Spleen (tissue), 11 donors: Measurements from ENCODE around the gene PTPN2. TPM values are rescaled to one million over a fixed set of nuclear protein-coding genes. Genes with fewer than 3 reads are reported as not detected.

Source experiments
- DNase-seq: peaks from one replicate; pipeline ENCODE4 v3.0.0-alpha.2; 2020
- H3K27ac ChIP-seq, 8 donors: fragments of 200-600 bp; sonication (generic) in 7 of 8; 1 replicate in 4 of 8; 2 replicates in 4 of 8; pipeline versions ENCODE4 v1.5.0 to v1.8.0; 2016 to 2021; ENCODE audit warnings: inconsistent platforms in 4 of 8, mild to moderate bottlenecking in 4 of 8, moderate library complexity in 1 of 8
- H3K27me3 ChIP-seq, 7 donors: fragments of 200-600 bp; sonication (generic) in 6 of 7; replicated peaks in 1 of 7; 1 replicate in 4 of 7; 2 replicates in 3 of 7; pipeline versions ENCODE4 v1.5.0 to v1.8.0; 2016 to 2021; ENCODE audit warnings: inconsistent platforms in 3 of 7, mild to moderate bottlenecking in 1 of 7
- H3K36me3 ChIP-seq, 6 donors: fragments of 200-600 bp; sonication (generic) in 5 of 6; 1 replicate in 4 of 6; 2 replicates in 2 of 6; pipeline versions ENCODE4 v1.5.0 to v1.8.0; 2016 to 2021; ENCODE audit warnings: inconsistent platforms in 2 of 6
- H3K4me1 ChIP-seq, 6 donors: fragments of 200-600 bp; sonication (generic) in 5 of 6; 1 replicate in 3 of 6; 2 replicates in 3 of 6; pipeline versions ENCODE4 v1.5.0 to v1.8.0; 2016 to 2021; ENCODE audit warnings: inconsistent platforms in 3 of 6
- H3K4me3 ChIP-seq, 8 donors: fragments of 200-600 bp; sonication (generic) in 7 of 8; 1 replicate in 4 of 8; 2 replicates in 4 of 8; pipeline versions ENCODE4 v1.5.0 to v1.8.0; 2016 to 2021; ENCODE audit warnings: inconsistent platforms in 4 of 8, mild to moderate bottlenecking in 4 of 8, moderate library complexity in 2 of 8
- H3K9me3 ChIP-seq, 8 donors: fragments of 200-600 bp; sonication (generic) in 7 of 8; 1 replicate in 4 of 8; 2 replicates in 4 of 8; pipeline versions ENCODE4 v1.5.0 to v1.8.0; 2016 to 2021; ENCODE audit warnings: inconsistent platforms in 4 of 8
- POLR2A ChIP-seq, 3 donors: fragments of 450-650 bp; IDR thresholded peaks; one replicate each; pipeline ENCODE4 v1.5.1; 2017; ENCODE audit warnings: antibody characterized with exemption in 3 of 3, mild to moderate bottlenecking in 1 of 3
- POLR2AphosphoS5 ChIP-seq, 3 donors: sonication (generic); formaldehyde crosslinking; IDR thresholded peaks; one replicate each; pipeline ENCODE4 v1.5.1; 2017; ENCODE audit warnings: antibody characterized with exemption in 3 of 3
- WGBS, 5 donors: extraction: QIAGEN DNeasy Blood & Tissue Kit in 3 of 5; methylation state at CpG; one replicate each; pipeline versions ENCODE4 v1.1.5 to v1.1.7; 2013 to 2018; 5-methylcytosine and 5-hydroxymethylcytosine counted together
- intact Hi-C: fragments of 100-400 bp; cut with DNase I; formaldehyde crosslinking; loops from one replicate; pipeline ENCODE4 v1.15.0; 2023; ENCODE audit warnings: low total_unique reads
- polyA plus RNA-seq, 3 donors: library from polyadenylated mRNA; stranded (reverse); fragments of 200-250 nt; gene quantifications; one replicate each; pipeline ENCODE4 v1.2.1, GENCODE V29; 2013
- total RNA-seq, 7 donors: library from RNA; depleted of rRNA in 3 of 7; stranded (reverse); fragments of >200 nt in 3 of 7; fragmentation: NEBNext Ultra II Directional in 4 of 7; extraction: Animal tissue kit (Norgen Biotek cat#: 25700) in 4 of 7; gene quantifications; one replicate each; pipeline versions ENCODE4 v1.1.0 to v1.2.1, GENCODE V29; 2016 to 2021
- TF ChIP-seq, protein P1 (sequence below), 11 experiments: fragments of 200-600 bp in 7 of 11; fragments of 450-650 bp in 4 of 11; sonication (generic) in 4 of 11; IDR thresholded peaks in 8 of 11; conservative IDR thresholded peaks in 3 of 11; 1 replicate in 7 of 11; 2 replicates in 4 of 11; pipeline versions ENCODE4 v1.4.0 to v1.8.0; 2016 to 2021; ENCODE audit warnings: antibody characterized with exemption in 11 of 11, inconsistent platforms in 4 of 11, mild to moderate bottlenecking in 1 of 11
- donor health status: healthy with polysubstance abuse.
- donor health status: DM: no; HTN: no; CAD: no; lungs with moderate emphysema.
- donor health status: DM: no; HTN: no; CAD: no.
- donor health status: Bipolar disorder and iron deficiency.
- donor health status: healthy.
- donor health status: DM: no; HTN: no; CAD: no.
- donor health status: DM: yes; HTN: yes; CAD: no.

The PTPN2 gene
- total and polyA plus RNA-seq, 10 donors = 47.9 to 92.1 (median 63.3) TPM

DNA sequence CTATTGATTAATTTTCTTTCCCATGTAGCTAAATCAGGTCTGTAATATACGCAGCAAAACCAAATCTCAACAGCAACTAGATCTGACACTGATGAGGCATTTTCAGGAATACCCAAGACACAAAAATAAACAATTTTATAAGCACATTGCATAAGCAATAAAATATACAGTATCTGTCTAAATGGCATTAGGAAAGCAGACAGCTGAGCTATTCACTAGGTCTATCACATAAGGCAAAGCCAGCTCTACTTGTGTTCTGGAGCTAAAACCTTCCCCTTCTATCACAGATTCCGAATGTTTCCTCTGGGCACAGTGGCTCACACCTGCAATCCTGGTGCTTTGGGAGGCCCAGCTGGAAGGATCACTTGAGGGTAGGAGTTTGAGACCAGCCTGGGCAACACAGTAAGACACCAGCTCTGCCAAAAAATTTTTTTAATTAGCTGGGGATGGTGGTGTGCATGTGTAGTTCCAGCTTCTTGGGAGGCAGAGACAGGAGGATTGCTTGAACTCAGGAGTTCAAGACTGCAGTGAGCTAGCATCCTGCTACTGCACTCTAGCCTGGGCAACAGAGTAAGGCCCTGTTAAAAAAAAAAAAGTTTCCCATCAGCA lies 21.1 kb downstream of the PTPN2 start:
- Histone ChIP-seq H3K27ac (peak overlapping the region in 1 of 8 donors; percentile 11), H3K27me3 (no peaks in the 10 kb centered on the region), H3K9me3 (no peaks in the 10 kb centered on the region), H3K4me1 (peaks cover 3 to 76% (median 43%) of the 10 kb centered on the region in 6 donors), H3K36me3 (peaks cover 0 to 13% (median 0%) of the 10 kb centered on the region in 6 donors), H3K4me3 (no peak overlapping the region)
- no peak for DNase-seq
- 88 to 98% (median 96%) methylated on average over 2 of the region's 2 CpGs for WGBS, 5 donors
- no peak for TF ChIP-seq POLR2AphosphoS5 (IDR thresholded peaks at IDR 0.05)
- TF ChIP-seq POLR2A (IDR thresholded peaks at IDR 0.05) = no peak
- TF ChIP-seq, protein P1, sequence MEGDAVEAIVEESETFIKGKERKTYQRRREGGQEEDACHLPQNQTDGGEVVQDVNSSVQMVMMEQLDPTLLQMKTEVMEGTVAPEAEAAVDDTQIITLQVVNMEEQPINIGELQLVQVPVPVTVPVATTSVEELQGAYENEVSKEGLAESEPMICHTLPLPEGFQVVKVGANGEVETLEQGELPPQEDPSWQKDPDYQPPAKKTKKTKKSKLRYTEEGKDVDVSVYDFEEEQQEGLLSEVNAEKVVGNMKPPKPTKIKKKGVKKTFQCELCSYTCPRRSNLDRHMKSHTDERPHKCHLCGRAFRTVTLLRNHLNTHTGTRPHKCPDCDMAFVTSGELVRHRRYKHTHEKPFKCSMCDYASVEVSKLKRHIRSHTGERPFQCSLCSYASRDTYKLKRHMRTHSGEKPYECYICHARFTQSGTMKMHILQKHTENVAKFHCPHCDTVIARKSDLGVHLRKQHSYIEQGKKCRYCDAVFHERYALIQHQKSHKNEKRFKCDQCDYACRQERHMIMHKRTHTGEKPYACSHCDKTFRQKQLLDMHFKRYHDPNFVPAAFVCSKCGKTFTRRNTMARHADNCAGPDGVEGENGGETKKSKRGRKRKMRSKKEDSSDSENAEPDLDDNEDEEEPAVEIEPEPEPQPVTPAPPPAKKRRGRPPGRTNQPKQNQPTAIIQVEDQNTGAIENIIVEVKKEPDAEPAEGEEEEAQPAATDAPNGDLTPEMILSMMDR (IDR thresholded peaks at IDR 0.05 in 8 of 11, conservative IDR thresholded peaks at IDR 0.05 in 3 of 11) = no peak
- intact Hi-C loops = no loop called here

DNA sequence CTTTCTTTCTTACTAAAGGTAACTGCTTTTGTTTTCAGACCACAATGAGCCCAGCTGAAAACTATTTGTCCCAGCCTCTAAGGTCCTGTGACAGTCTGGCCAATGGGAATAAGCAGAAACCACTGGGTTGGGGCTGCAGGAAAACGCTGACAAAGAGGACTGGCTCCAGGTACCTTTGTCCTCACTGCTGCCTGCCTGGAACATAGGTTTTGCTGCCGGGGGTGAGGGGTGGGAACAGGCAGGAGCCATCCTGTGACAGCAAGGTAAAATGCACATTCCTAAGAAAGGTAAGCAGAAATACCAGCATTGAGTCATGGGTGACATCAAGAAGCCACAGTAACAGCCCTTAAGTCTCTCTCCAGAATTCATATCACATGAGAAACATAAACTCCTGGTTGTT lies 21.6 kb downstream of the PTPN2 start:
- TF ChIP-seq, protein P1 (IDR thresholded peaks at IDR 0.05 in 8 of 11, conservative IDR thresholded peaks at IDR 0.05 in 3 of 11) = no peak
- TF ChIP-seq POLR2A (IDR thresholded peaks at IDR 0.05) = no peak
- no peak for TF ChIP-seq POLR2AphosphoS5 (IDR thresholded peaks at IDR 0.05)
- Histone ChIP-seq H3K27me3 (no peaks in the 10 kb centered on the region), H3K27ac (peak overlapping the region in 2 of 8 donors; percentile 11 to 16), H3K9me3 (no peaks in the 10 kb centered on the region), H3K4me1 (peaks cover 3 to 76% (median 41%) of the 10 kb centered on the region in 6 donors), H3K4me3 (no peak overlapping the region), H3K36me3 (peaks cover 0 to 16% (median 0%) of the 10 kb centered on the region in 6 donors)
- 67 to 92% (median 72%) methylated on average over 2 of the region's 2 CpGs for WGBS, 5 donors
- intact Hi-C loops = no loop called here
- DNase-seq = no peak

DNA sequence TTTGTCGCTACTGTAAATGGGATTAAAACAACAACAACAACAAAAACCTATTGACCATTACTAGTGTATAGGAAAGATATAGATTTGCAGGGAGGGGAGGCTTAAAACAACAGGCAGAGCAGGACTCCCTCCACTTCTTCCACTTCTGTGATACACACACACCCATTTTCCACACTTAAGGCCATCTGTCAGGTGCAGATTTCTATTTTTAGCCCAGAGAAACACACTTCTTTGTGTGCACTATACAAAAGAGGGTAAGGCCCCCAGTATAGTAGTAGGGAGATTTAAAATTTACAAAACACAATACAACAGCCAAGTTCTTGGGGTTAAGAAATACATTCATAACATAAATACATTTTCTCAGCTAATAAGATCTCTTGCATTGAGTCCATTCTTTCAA lies 22.4 kb downstream of the PTPN2 start:
- no peak for TF ChIP-seq POLR2AphosphoS5 (IDR thresholded peaks at IDR 0.05)
- TF ChIP-seq, protein P1 (IDR thresholded peaks at IDR 0.05 in 8 of 11, conservative IDR thresholded peaks at IDR 0.05 in 3 of 11) = no peak
- no peak for TF ChIP-seq POLR2A (IDR thresholded peaks at IDR 0.05)
- peaks cover 3 to 73% (median 40%) of the 10 kb centered on the region in 6 donors for H3K4me1 ChIP-seq
- no peaks in the 10 kb centered on the region for H3K9me3 ChIP-seq
- no peak overlapping the region for H3K4me3 ChIP-seq
- intact Hi-C loops = no loop called here
- 92 to 98% (median 97%) methylated on average over 1 of the region's 1 CpG for WGBS, 5 donors
- H3K36me3 ChIP-seq = peaks cover 0 to 25% (median 0%) of the 10 kb centered on the region in 6 donors
- no peak for DNase-seq
- H3K27me3 ChIP-seq = no peaks in the 10 kb centered on the region
- peak overlapping the region in 3 of 8 donors; percentile 9 to 16 (median 11) for H3K27ac ChIP-seq

DNA sequence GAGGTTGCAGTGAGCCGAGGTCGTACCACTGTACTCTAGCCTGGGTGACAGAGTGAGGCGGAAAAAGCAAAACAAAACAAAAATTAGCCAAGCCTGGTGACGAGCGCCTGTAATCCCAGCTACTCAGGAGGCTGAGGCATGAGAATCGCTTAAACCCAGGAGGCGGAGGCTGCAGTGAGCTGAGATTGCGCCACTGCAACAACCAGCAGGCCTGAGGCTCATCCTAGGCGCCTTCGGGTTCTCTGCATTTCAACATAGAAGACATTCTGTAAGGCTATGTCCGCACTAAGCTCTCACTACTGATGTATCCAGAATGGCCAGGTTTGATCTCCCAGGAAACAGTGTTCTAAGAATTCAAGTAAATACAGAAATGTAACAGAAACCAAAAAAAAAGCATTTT lies 23.5 kb downstream of the PTPN2 start:
- WGBS, 5 donors = 90 to 97% (median 92%) methylated on average over 11 of the region's 11 CpGs
- peaks cover 0 to 36% (median 0%) of the 10 kb centered on the region in 6 donors for H3K36me3 ChIP-seq
- H3K4me1 ChIP-seq = peaks cover 3 to 70% (median 40%) of the 10 kb centered on the region in 6 donors
- H3K9me3 ChIP-seq = no peaks in the 10 kb centered on the region
- no peak for DNase-seq
- no peaks in the 10 kb centered on the region for H3K27me3 ChIP-seq
- H3K4me3 ChIP-seq = no peak overlapping the region
- intact Hi-C loops = no loop called here
- no peak overlapping the region for H3K27ac ChIP-seq
- TF ChIP-seq POLR2A (IDR thresholded peaks at IDR 0.05) (no peak), POLR2AphosphoS5 (IDR thresholded peaks at IDR 0.05) (no peak)
- TF ChIP-seq, protein P1 (IDR thresholded peaks at IDR 0.05 in 8 of 11, conservative IDR thresholded peaks at IDR 0.05 in 3 of 11) = no peak
